Activated naive CD4-positive, alpha-beta T cell (primary cell): ENCODE results near the gene PURB.
A peak's percentile ranks its signal among the peaks of the same experiment; 100 is the strongest.
"Not testable (repeated sequence)": the region's sequence is repeated elsewhere in the genome, so short reads cannot be mapped to it uniquely, and the experiment has no call there.

ENCODE experiments used
- DNase-seq, 4 experiments: peaks; one replicate each; lab custom pipeline; 2025; lab: John Stamatoyannopoulos, UW

The PURB gene

DNA sequence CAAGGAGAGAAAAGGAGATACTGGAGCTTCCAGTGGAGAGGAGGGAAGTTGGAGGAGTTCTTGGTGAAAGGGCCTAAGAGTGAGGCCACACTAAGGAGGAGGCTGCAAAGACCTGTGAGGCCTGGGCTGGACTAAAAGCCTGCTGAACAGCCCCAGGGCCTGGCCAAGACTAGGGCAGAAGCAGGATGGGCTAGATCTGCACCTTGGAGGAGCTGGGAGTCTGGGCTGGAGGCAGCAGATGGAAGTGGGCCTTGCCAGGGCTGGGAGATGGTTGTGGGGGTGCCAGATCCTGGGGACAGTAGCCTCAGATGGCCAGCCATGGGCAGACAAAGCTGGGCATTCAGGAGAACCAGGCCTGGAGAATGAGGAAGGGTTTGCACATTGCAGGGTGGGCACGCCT, 6.5 kb upstream of the PURB start:
- DNase-seq: no peak

DNA sequence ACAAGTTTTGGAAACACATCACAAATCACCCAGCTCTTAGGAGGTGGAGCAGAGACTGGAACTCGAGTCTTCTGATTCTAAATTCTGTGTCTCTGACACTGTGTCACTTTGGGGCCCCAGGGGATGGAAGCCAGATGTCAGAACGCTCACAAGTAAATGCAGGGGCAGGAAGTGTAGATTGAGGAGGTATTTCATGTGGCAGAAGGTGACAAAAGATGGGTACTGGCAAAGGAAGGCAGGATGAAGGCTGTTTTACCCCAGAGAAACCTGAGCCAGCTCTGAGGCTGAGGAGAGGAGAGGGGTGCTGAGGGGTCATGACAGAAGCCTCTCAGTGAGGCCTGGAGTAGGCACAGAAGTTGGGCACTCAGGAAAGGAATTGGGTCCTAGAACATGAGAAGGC, 6.0 kb upstream of the PURB start:
- DNase-seq: peak in 1 of 4 experiments; percentile 17

DNA sequence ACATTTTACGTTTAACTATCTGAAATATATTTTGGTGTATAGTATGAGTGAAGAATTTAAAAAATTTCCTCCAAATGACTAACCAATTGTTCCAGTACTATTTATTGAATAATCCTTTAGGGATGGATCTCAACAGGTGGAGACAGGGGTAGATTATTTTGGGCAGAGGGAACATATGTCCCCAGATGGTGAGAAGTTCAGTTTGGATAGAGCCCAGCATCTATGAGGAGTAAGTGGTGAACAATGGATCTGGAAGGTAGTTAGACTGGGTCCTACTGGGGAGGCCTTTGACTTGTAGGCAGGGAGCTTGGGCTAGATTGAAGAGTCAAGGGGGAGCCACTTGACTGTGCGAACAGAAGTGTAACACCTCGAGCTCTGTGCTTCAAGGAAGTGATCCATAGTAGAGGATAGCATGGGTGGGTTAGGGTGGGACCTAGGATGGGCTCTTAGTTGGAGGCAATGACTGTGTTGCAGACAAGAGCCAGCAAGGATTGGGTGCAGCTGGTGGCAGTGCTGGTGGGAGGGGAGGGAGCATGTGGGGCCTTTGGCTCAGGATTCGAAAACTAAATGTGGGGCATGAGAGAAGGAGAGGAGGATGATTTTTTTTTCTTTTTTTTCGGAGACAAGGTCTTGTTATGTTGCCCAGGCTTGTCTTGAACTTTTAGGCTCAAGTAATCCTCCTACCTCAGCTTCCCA, 3.9 kb upstream of the PURB start:
- no peak for DNase-seq

DNA sequence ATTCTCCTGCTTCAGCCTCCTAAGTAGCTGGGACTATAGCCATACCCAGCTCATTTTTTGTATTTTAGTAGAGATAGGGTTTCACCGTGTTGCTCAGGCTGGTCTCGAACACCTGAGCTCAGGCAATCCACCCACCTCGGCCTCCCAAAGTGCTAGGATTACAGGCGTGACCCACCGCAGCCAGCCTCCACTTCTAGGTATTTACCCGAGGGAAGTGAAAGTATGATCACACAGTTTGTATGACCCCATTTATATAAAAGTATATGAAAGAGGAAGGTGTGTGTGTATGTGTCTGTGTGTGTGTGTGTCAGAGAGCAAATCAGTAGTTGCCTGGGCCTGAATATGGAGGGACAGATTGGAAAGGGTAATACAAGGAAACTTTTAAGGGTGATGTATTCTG, 2.0 kb upstream of the PURB start:
- DNase-seq: no peak

DNA sequence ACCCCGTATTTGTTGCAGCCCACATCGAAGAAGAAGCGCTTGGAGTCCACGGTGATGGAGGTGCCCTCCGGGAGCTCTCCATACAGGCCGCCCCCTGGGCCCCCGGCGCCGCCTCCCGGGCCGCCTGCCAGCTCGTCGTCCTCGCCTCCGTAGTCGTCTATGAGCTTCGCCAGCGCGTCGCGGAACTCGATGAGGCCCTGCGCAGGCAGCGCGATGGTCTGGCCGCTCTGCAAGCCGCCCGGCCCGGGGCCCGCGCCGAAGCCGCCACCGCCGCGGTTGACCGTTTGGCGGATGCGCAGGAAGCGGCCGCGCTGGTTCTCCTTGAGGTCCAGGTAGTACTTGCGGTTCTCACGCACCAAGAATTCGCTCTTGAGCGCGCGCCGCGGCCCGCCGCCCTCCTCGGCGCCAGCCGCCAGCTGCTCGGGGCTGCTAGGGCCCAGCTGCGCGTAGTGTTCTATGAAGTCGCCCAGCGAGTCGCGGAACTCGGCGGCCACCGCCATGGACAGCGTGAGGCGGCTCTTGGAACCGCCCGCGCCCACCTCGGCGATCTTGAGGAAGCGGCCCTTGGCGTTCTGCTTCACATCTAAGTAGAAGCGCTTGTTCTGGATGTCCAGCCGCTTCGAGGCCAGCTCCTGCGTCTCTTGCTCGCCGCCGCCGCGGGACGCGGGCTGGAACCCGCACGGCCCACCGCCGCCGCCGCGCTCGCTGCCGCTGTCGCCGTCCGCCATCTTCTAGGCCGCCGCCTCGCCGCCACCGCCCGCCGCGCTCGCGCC, 523 bp downstream of the PURB start:
- DNase-seq: peak; percentile 32 to 50 (median 44)

DNA sequence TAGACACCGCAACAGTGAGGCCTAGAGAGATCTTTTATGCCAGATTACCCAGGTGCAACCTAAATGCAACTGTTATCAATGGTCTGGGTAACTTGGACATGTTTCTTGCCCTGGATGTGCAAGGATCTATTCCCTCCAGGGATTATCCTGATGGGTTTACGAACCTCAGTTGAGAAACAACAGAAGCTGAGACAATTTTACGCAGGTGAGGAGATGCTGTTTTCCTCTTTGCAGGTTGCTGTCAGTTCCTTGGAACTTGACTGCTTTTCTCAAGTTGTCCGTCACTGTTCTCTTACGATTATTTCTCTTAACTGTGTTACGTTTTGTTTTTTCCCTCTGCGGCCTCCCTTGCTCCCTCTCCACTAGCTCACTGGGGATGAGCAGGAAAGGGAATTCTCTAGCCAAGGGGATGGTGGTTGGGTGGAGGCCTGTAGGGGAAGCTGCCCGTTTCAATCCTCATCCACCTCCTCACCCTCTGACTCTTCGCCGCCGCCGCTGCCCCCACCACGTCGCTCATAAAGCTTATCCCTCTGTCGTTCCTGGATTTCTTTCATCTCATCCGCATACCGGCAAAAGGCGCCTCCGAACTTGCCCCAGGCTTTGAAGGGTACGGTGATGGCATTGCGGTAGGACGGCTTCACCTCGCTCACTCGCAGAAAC, 1.2 kb downstream of the PURB start:
- no peak for DNase-seq

DNA sequence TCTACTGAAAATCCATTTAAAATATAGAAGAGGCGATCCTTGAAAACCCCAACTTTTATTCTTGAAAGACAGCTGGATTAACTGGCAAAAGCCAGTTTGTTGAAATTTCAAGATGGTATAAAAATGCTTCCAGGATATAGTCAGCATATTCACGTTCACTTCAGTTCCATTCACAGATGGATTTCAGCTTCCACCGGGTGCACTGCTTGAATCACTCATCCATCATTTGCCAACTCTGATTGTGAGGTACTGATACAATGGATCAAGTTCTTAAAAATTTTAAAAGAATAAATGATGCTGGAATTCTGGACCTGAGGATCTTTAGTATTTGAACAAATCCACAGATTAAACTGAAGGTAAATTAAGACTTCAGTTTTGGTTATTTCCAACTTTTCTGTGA, 2.4 kb downstream of the PURB start:
- DNase-seq: no peak

DNA sequence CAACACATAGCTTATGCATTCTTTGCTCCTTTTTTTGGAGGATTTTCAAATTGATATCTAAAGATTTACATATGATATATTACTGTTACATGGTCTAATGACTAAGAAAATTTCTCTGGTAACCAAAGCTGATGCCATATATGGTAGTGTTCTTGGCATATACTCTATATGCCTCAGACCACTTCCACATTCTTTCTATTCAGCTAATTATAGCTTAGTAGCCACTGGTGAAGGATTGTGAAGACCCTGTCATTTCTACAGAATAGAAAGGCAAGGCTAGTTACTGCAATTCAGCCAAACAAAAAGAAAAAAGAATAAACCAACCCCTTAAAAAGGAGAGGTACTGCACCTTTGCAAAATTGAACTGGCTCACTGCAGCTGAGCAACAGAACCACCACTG, 3.7 kb downstream of the PURB start:
- DNase-seq: no peak

DNA sequence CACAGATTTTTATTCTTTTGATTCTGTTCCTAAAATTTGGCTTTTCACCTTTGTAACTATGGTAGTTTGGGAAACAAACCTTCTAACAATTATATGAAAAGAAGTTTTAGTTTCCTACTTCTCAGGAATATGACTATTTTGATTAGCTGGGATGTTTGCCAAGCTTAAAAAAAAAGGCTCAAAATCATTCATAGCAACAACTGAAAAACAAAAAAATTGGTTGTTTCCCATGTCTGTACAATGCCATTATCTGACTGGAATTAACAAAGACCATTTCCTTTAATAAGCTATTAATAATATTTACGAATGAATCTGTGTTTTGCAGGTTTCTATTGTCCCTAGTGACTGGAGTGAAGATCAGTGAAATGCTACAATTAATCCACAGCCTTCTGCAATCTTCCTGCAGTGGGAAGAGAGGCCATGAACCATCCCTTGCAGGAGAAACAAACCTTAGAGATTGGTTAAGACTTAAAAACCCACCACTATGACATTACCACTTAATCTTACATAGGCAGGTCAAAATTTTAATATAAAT, 4.2 kb downstream of the PURB start:
- DNase-seq: no peak

DNA sequence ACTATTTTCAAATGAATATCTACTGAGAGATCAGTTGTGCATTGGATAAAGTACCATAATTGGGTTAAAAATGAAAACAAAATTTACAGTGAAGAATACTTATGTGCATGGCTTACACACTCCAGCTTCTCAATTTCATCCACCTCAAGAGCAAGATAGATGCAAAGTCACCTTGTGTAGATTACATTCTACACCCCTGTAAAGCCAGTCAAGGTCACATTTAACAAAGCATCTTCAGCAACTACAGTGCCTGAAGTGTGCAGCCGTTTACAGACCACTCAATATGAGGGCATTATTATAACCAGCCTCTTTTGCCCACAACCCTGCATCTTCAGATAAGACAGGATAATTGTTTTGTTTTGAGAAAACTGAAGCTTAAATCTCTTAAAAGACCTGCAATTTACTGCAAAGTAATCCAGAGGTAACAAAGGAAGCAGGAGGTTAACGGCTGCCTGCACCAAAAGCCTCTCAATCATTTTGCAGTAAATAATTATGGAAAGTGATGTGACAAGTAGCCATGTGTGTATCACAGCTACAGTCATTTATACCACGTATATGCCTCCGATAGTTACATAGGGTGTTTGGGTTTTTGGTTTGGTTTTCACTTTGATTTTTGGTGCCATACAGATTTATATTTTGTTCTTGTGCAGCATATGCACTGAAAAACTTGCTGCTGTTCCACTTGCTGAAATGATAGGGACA, 4.9 kb downstream of the PURB start:
- no peak for DNase-seq

DNA sequence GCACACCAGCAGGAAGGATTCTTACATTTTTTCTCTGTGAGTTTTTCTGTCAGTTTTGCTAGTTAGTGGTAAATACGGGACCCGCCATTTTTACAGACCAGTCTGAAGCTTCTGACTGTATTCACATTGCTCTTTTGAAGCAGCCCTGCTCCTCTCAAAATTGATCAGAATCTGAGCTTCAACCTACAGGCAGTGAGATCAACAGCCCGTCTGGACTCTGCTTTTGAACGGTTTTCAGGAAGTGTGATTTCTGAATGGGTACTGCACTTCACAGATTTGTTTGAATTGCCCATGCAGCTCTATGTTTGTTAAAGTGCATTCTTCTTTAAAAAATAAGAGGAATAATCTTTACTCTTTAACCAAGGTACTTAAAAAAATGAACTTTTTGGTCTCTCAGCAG, 8.9 kb downstream of the PURB start:
- DNase-seq: no peak

DNA sequence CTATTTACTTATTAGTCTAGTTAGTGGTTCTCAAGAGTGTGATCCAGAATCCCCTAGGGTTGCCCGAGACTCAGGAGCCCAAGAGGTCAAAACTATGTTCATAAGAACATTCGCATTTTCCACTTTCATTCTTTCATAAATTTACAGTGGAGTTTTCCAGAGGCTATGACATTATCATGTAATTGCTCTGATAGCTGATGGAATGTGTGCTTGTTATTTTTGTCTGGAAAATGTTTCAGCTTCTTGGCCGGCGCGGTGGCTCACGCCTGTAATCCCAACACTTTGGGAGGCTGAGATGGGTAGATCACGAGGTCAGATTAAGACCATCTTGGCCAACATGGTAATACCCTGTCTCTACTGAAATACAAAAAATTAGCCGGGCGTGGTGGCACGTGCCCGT, 10.1 kb downstream of the PURB start:
- DNase-seq: no peak

DNA sequence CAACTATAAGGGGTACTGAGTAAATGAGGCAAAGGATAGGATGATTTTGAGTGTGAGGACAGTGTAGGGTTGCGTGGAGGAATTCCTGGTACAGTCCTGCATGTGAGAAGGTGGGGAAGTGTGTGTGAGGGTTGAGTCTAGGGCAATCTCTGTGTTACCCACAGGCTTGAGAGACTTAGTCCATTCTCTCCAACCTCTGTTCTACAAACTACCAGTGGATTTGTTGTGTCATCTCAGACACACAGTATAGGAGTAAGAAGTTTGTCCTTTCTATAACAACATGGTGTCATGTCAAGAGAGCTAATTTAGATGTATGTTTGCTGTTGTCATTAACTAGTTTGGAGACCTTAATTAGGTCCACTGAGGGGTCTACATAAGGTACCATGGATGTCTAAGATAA, 12.5 kb downstream of the PURB start:
- no peak for DNase-seq

DNA sequence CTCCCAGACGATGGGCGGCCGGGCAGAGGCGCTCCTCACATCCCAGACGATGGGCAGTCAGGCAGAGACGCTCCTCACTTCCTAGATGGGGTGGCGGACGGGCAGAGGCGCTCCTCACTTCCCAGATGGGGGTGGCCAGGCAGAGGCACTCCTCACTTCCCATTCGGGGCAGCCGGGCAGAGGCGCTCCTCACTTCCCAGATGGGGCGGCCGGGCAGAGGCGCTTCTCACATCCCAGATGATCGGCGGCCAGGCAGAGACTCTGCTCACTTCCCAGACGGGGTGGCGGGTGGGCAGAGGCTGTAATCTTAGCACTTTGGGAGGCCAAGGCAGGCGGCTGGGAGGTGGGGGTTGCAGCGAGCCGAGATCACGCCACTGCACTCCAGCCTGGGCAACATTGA, 13.4 kb downstream of the PURB start:
- not testable (repeated sequence) for DNase-seq

DNA sequence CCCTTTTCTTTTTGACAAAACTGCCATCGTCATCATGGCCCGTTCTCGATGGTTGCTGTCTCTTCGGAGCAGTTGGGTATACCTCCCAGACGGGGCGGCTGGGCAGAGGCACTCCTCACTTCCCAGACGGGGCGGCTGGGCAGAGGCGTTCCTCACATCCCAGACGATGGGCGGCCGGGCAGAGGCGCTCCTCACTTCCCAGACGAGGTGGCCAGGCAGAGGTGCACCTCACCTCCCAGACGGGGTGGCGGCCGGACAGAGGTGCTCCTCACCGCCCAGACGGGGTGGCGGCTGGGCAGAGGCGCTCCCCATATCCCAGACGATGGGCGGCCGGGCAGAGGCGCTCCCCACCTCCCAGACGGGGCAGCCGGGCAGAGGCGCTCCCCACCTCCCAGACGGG, 14.6 kb downstream of the PURB start:
- DNase-seq: not testable (repeated sequence)

DNA sequence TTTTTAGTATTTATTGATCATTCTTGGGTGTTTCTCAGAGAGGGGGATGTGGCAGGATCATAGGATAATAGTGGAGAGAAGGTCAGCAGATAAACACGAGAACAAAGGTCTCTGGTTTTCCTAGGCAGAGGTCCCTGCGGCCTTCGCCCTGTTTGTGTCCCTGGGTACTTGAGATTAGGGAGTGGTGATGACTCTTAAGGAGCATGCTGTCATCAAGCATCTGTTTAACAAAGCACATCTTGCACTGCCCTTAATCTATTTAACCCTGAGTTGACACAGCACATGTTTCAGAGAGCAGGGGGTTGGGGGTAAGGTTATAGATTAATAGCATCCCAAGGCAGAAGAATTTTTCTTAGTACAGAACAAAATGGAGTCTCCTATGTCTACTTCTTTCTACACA, 15.0 kb downstream of the PURB start:
- not testable (repeated sequence) for DNase-seq

DNA sequence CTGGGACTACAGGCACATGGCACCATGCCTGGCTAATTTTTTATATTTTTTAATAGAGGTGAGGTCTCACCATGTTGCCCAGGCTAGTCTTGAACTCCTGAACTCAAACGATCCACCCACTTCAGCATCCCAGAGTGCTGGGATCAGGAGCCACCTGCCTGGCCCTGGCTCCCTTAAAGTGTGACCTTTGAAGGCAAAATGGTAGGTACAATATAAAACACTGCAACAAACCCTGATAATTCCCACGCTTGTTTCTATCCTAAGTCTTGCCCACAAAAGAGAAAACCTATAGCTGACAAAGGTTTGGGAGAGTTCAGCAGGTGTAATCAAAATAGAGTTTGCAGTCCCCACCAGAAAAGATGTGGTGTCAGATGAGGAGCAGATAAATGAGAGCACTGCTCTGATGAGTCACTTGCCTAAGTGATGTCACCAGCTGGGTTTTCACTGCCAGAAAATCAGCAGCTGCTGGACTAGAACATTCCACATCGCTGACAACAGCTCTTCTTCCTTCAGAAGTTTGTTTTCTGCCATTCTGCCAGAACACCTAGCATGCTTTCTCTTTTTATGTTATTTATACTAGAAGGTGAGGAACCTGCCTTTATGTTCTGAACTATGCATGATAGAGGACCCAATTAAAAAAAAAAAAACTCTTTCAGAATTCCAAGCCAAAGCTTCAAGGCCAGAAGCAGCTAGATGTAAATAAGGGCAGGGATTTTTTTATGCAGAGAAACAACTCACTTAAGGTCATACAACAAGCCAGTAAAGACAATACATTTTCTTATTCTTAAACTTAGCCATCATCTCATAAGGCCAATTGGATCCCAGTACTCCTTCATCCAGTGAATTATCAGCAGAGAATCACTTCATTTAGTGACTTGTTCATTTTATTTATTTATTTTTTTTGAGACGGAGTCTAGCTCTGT, 18.0 kb downstream of the PURB start:
- no peak for DNase-seq

DNA sequence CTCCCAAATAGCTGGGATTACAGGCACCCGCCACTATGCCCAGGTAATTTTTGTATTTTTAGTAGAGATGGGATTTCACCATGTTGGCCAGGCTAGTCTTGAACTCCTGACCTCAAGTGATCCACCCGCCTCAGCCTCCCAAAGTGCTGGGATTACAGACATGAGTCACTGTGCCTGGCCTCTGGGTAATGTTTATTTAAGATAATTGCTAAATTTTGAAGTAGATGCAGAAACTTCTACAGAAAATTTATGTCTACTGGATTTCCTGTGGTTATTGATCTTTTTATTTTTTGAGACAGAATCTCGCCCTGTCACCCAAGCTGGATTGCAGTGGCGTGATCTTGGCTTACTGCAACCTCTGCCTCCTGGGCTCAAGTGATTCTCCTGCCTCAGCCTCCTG, 23.4 kb downstream of the PURB start:
- not testable (repeated sequence) for DNase-seq

DNA sequence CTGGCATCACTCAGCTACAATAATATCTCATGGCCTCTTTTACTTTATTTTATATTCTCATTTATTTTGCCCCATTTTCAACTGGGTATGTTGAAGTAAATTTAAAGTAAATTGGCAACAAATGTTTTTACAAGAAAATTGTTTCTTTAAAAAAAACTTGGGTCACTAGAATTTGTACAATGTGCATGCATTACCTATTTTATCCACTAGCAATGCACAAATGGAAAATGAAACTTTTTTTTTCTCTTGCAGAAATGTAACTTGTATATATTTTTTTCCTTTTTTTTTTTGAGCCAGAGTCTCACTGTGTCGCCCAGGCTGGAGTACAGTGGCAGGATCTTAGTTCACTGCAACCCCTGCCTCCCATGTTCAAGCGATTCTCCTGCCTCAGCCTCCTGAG, 27.2 kb downstream of the PURB start:
- no peak for DNase-seq

DNA sequence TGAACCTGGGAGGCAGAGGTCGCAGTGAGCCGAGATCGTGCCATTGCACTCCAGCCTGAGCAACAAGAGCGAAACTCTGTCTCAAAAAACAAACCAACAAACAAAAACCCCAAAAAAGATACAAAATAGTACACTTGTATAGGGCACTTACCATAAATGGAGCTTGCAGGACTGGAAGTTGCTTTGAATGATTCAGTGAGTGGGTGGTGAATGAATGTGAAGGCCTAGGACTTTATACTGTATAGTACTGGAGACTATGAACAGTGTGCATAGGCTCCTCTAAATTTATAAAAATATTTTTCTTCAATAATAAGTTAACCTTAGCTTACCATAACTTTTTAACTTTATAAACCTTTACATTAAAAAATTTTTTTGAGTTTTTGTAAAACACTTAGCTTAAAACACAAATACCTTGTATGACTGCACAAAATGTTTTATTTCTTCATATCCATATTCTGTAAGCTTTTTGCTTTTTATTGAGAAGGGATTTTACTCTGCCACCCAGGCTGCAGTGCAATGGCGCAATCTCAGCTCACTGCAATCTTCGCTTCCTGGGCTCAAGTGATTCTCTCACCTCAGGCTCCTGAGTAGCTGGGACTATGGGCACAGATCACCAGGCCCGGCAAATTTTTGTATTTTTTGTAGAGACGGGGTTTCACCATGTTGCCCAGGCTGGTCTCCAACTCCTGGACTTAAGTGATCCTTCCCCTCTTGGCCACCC, 30.5 kb downstream of the PURB start:
- DNase-seq: no peak

DNA sequence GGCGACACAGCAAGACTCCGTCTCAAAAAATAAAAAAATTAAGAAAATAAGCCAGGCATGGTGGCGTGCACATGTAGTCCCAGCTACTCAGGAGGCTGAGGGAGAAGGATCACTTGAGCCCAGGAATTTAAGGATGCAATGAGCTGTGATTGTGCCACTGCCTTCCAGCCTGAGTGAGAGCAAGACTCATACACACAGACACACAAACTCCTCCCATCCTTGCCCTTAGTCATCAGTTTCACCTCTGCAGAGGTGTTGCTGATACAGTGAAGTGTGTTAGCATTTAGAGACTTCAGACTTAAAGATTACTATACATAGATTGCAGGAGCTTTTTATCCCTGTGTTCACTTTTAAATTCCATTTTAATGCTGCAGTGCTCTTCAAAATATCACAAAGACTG, 31.9 kb downstream of the PURB start:
- DNase-seq: no peak
